MCF 10A (cell line): ENCODE results near the gene VIM. TPM values are rescaled to one million over a fixed set of nuclear protein-coding genes. Genes with fewer than 3 reads are reported as not detected.

Source experiments
- BruUV-seq: library from RNA; stranded (reverse); fragments of 400-500 nt; replicated peaks from 2 replicates; lab custom pipeline; 2021; lab: Mats Ljungman, UMichigan
- CTCF ChIA-PET: fragments of 300-600 bp; sonication (Branson Sonifier 250); formaldehyde crosslinking; extraction: SDS; loops from one replicate; lab custom pipeline; 2021; ENCODE audit warnings: antibody characterized with exemption, inconsistent platforms; lab: Yijun Ruan, JAX
- POLR2A ChIA-PET: fragments of 300-600, 350-650 bp; sonication (Branson Sonifier 250); formaldehyde crosslinking; extraction: SDS; loops from one replicate; lab custom pipeline; 2020; ENCODE audit warnings: antibody characterized with exemption, inconsistent platforms; lab: Yijun Ruan, JAX
- DNase-seq: peaks from one replicate; pipeline ENCODE4 v3.0.0-alpha.2; 2018; ENCODE audit not compliant: unreplicated experiment
- H3K27ac Mint-ChIP-seq: one replicate; pipeline ENCODE4 v1.8.0; 2022; ENCODE audit warnings: mild to moderate bottlenecking, low read depth, mixed read lengths; ENCODE audit not compliant: unreplicated experiment
- H3K27me3 Mint-ChIP-seq: one replicate; pipeline ENCODE4 v1.8.0; 2022; ENCODE audit warnings: mixed read lengths; ENCODE audit not compliant: insufficient read depth, unreplicated experiment
- H3K36me3 Mint-ChIP-seq: one replicate; pipeline ENCODE4 v1.8.0; 2022; ENCODE audit warnings: mild to moderate bottlenecking, moderate library complexity, mixed read lengths; ENCODE audit not compliant: insufficient read depth, unreplicated experiment
- H3K4me1 Mint-ChIP-seq: one replicate; pipeline ENCODE4 v1.8.0; 2022; ENCODE audit warnings: mixed read lengths; ENCODE audit not compliant: insufficient read depth, unreplicated experiment
- H3K4me3 Mint-ChIP-seq: one replicate; pipeline ENCODE4 v1.8.0; 2022; ENCODE audit warnings: mild to moderate bottlenecking, moderate library complexity, mixed read lengths; ENCODE audit not compliant: unreplicated experiment
- H3K9me3 Mint-ChIP-seq: one replicate; pipeline ENCODE4 v1.8.0; 2022; ENCODE audit warnings: mixed read lengths; ENCODE audit not compliant: unreplicated experiment
- CTCF ChIP-seq: fragments of 200-600 bp; IDR thresholded peaks from one replicate; pipeline ENCODE4 v1.8.0; 2022; ENCODE audit warnings: antibody characterized with exemption, mild to moderate bottlenecking; ENCODE audit not compliant: unreplicated experiment
- intact Hi-C: fragments of 100-400 bp; cut with micrococcal nuclease; formaldehyde crosslinking; loops from 2 replicates; pipeline ENCODE4 v1.14.1; 2022
- total RNA-seq: library from RNA; stranded (reverse); gene quantifications from 2 replicates; pipeline ENCODE4 v1.2.3, GENCODE V29; 2022

The VIM gene
- total RNA-seq, 1 experiment from 2014 or later, result 1,430 TPM

GRCh38 chr10:17181751-17182150 is 46.3 kb upstream of the VIM start:
- ChIA-PET POLR2A (interaction anchor here (0.6 kb wide), 1 partner anchor 18 kb away, joined by 3 read pairs; no protein-coding TSS in a partner anchor), CTCF (interaction anchor here (0.7 to 1.9 kb wide), 3 partner anchors 19 to 78 kb away, joined by 3 to 5 read pairs (median 5); partner anchors contain the start of gene TRDMT1)
- intact Hi-C loops, result no loop called here
- Mint-ChIP-seq H3K27ac (no peak overlapping the region), H3K27me3 (no peaks in the 10 kb centered on the region), H3K4me3 (no peak overlapping the region), H3K36me3 (peaks cover 7% of the 10 kb centered on the region), H3K4me1 (peaks cover 6% of the 10 kb centered on the region), H3K9me3 (no peaks in the 10 kb centered on the region)
- no TSS peak for BruUV-seq
- no peak for TF ChIP-seq CTCF
- DNase-seq, result no peak

DNA sequence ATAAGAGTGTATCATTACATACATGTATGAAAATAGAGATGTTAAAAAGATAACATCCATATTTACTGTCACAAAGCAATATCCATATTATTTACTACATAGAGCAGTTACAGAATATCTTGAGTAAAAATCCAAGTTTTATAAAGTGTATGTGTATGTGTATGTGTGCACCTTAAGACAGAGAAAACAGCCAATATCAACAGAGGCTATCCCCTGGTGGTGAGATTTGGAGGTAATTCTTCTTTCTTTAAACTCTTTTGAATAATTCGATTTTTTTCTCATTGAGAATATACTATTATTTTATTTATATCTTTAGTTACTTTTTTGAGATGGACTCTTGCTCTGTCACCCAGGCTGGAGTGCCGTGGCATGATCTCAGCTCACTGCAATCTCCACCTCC is 44.9 kb upstream of the VIM start:
- Mint-ChIP-seq H3K27ac (no peak overlapping the region), H3K27me3 (no peaks in the 10 kb centered on the region), H3K9me3 (no peaks in the 10 kb centered on the region), H3K4me1 (peaks cover 6% of the 10 kb centered on the region), H3K36me3 (peaks cover 7% of the 10 kb centered on the region), H3K4me3 (no peak overlapping the region)
- intact Hi-C loops, result no loop called here
- ChIA-PET CTCF (interaction anchor here (0.6 to 1.5 kb wide), 3 partner anchors 14 to 74 kb away, joined by 3 to 4 read pairs (median 3); no protein-coding TSS in a partner anchor), POLR2A (interaction anchor here (1.1 kb wide), 1 partner anchor 47 kb away, joined by 4 read pairs; no protein-coding TSS in a partner anchor)
- TF ChIP-seq CTCF, result peak; percentile 25
- BruUV-seq, result no TSS peak
- no peak for DNase-seq

DNA sequence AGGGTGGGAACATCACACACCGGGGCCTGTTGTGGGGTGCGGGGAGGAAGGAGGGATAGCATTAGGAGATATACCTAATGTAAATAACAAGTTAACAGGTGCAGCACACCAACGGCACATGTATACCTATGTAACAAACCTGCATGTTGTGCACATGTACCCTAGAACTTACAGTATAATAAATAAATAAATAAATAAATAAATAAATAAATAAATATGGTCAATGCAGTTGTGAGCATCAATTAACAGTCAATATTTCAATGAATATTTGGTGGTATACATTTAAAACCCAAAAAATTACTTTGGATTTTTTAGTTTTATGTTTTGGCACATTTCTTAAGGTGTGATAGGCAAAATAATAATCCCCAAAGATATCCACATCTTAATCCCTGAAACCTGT is 42.2 kb upstream of the VIM start:
- ChIA-PET CTCF (no interaction called here), POLR2A (no interaction called here)
- intact Hi-C loops, result no loop called here
- H3K36me3 Mint-ChIP-seq, result no peaks in the 10 kb centered on the region
- no peaks in the 10 kb centered on the region for H3K9me3 Mint-ChIP-seq
- BruUV-seq, result no TSS peak
- H3K27ac Mint-ChIP-seq, result no peak overlapping the region
- no peak for TF ChIP-seq CTCF
- no peak overlapping the region for H3K4me3 Mint-ChIP-seq
- H3K4me1 Mint-ChIP-seq, result peaks cover 3% of the 10 kb centered on the region
- no peak for DNase-seq
- no peaks in the 10 kb centered on the region for H3K27me3 Mint-ChIP-seq

DNA sequence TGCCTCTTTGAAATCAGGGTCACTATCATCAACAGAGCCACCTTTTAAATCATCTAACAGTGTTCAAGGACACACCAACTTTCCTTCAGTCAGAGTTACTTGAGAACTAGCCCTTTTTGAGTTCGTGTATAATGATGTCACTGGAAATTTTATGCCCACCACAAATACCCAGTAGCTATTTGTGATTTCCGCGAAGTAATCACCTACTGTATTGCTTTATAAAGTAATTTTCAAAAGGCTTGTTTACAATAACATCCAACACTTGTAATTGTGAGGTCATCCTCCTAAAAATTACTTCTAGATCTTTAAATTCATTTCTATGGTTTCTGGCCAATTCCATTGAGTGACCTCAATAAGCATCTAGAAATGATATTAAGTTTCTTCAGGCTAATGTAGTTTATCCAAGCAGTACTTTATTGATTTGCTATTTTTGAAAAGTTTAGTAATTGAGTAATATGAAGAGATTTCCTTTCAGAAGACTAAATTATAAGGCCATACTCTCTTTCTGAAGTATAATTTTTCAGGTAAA is 39.3 kb upstream of the VIM start:
- BruUV-seq, result no TSS peak
- no peaks in the 10 kb centered on the region for H3K36me3 Mint-ChIP-seq
- no peak for TF ChIP-seq CTCF
- H3K27ac Mint-ChIP-seq, result no peak overlapping the region
- H3K9me3 Mint-ChIP-seq, result peaks cover 2% of the 10 kb centered on the region
- intact Hi-C loops, result no loop called here
- H3K27me3 Mint-ChIP-seq, result no peaks in the 10 kb centered on the region
- POLR2A ChIA-PET, result interaction anchor here (5.1 kb wide), 1 partner anchor 12 kb away, joined by 22 read pairs; the partner anchor contains the start of gene TRDMT1
- CTCF ChIA-PET, result interaction anchor here (0.6 to 1.0 kb wide), 2 partner anchors 9 to 37 kb away, joined by 3 read pairs; no protein-coding TSS in a partner anchor
- DNase-seq, result no peak
- H3K4me1 Mint-ChIP-seq, result peaks cover 4% of the 10 kb centered on the region
- H3K4me3 Mint-ChIP-seq, result no peak overlapping the region
